ENCODE data around the gene IRF2BPL.

GRCh38 chr14:76975812-76976211, 52.7 kb downstream of the IRF2BPL start:
- no peak for TF ChIP-seq TCF7L2 (IDR thresholded peaks at IDR 0.05; ENCODE audit: low read depth, low read length)
- TF ChIP-seq, protein P1, sequence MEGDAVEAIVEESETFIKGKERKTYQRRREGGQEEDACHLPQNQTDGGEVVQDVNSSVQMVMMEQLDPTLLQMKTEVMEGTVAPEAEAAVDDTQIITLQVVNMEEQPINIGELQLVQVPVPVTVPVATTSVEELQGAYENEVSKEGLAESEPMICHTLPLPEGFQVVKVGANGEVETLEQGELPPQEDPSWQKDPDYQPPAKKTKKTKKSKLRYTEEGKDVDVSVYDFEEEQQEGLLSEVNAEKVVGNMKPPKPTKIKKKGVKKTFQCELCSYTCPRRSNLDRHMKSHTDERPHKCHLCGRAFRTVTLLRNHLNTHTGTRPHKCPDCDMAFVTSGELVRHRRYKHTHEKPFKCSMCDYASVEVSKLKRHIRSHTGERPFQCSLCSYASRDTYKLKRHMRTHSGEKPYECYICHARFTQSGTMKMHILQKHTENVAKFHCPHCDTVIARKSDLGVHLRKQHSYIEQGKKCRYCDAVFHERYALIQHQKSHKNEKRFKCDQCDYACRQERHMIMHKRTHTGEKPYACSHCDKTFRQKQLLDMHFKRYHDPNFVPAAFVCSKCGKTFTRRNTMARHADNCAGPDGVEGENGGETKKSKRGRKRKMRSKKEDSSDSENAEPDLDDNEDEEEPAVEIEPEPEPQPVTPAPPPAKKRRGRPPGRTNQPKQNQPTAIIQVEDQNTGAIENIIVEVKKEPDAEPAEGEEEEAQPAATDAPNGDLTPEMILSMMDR (IDR thresholded peaks at IDR 0.05), result no peak
- no peak for TF ChIP-seq POLR2AphosphoS5 (IDR thresholded peaks at IDR 0.05; ENCODE audit: low read depth, low read length)

Data from Panc1 (cell line).